HG02970 (cell line): Measurements from ENCODE around the gene DPYD.

Source experiments
- ATAC-seq: cut with Tn5 transposase; IDR thresholded peaks from one replicate; pipeline ENCODE4 v1.9.1; 2021; ENCODE audit warnings: mild to moderate bottlenecking, moderate library complexity, moderate number of reproducible peaks; ENCODE audit not compliant: unreplicated experiment, low FRiP score

Gene DPYD

GRCh38 chr1:97190326-97190725, 730.5 kb downstream of the DPYD start:
- ATAC-seq, result no peak

GRCh38 chr1:97186381-97186780, 734.5 kb downstream of the DPYD start:
- ATAC-seq, result no peak

- ATAC-seq, result no peak
These were observed 746.7 kb downstream of the DPYD start for GRCh38 chr1:97174039-97174704.

- no peak for ATAC-seq
These were observed 750.5 kb downstream of the DPYD start for GRCh38 chr1:97170300-97170699.

- no peak for ATAC-seq
These were observed 752.8 kb downstream of the DPYD start for GRCh38 chr1:97168056-97168455.

- ATAC-seq, result no peak
These were observed 753.6 kb downstream of the DPYD start for GRCh38 chr1:97167246-97167645.

- ATAC-seq, result no peak
These were observed 754.2 kb downstream of the DPYD start for GRCh38 chr1:97166626-97167025.

GRCh38 chr1:97164276-97164639, 756.6 kb downstream of the DPYD start:
- ATAC-seq, result no peak

GRCh38 chr1:97163591-97164275, 757.1 kb downstream of the DPYD start:
- ATAC-seq, result no peak

- no peak for ATAC-seq
These were observed 760.0 kb downstream of the DPYD start for GRCh38 chr1:97160818-97161217.

GRCh38 chr1:97159342-97159741, 761.5 kb downstream of the DPYD start:
- ATAC-seq, result no peak

- ATAC-seq, result no peak
These were observed 762.1 kb downstream of the DPYD start for GRCh38 chr1:97158691-97159096.

- no peak for ATAC-seq
These were observed 762.8 kb downstream of the DPYD start for GRCh38 chr1:97157991-97158390.

GRCh38 chr1:97151651-97152050, 769.2 kb downstream of the DPYD start:
- ATAC-seq, result no peak

- ATAC-seq, result no peak
These were observed 775.4 kb downstream of the DPYD start for GRCh38 chr1:97145321-97145956.

- no peak for ATAC-seq
These were observed 776.3 kb downstream of the DPYD start for GRCh38 chr1:97144527-97144926.

GRCh38 chr1:97143236-97143882, 777.5 kb downstream of the DPYD start:
- no peak for ATAC-seq

GRCh38 chr1:97140611-97141010, 780.2 kb downstream of the DPYD start:
- ATAC-seq, result no peak

GRCh38 chr1:97139512-97139911, 781.3 kb downstream of the DPYD start:
- no peak for ATAC-seq

GRCh38 chr1:97138515-97139032, 782.3 kb downstream of the DPYD start:
- ATAC-seq, result no peak

- ATAC-seq, result peak; percentile 96
These were observed 782.8 kb downstream of the DPYD start for GRCh38 chr1:97137862-97138514.
